Neural cell (in vitro differentiated cells): ENCODE results near the gene SAMD4B. TPM values are rescaled to one million over a fixed set of nuclear protein-coding genes. Genes with fewer than 3 reads are reported as not detected.

Experiments
- H2AFZ ChIP-seq: fragments of 200-600, 300-800 bp; sonication (generic), shearing (Covaris generic); 2 replicates; pipeline ENCODE4 v1.6.0; 2014; ENCODE audit warnings: low read depth, mild to moderate bottlenecking, antibody characterized with exemption, low read length, moderate library complexity
- H3F3A ChIP-seq: fragments of 200-600 bp; shearing (Covaris generic); 2 replicates; pipeline ENCODE4 v1.6.1; 2016; ENCODE audit warnings: mild to moderate bottlenecking, moderate library complexity, mixed read lengths, antibody characterized with exemption, low read length; ENCODE audit not compliant: insufficient read depth, poor library complexity, severe bottlenecking
- H3K27ac ChIP-seq: fragments of 200-600, 300-800 bp; sonication (generic), shearing (Covaris generic); 2 replicates; pipeline ENCODE4 v1.5.1; 2014; ENCODE audit warnings: mild to moderate bottlenecking, low read length, moderate library complexity
- H3K27me3 ChIP-seq: fragments of 300-800, 200-600 bp; sonication (generic), shearing (Covaris generic); 2 replicates; pipeline ENCODE4 v1.6.0; 2014; ENCODE audit warnings: mild to moderate bottlenecking, low read depth, low read length, moderate library complexity; ENCODE audit not compliant: insufficient read depth
- H3K36me3 ChIP-seq: fragments of 300-800, 200-600 bp; sonication (generic), shearing (Covaris generic); 2 replicates; pipeline ENCODE4 v1.5.1; 2014; ENCODE audit warnings: mild to moderate bottlenecking, antibody characterized with exemption, low read length, moderate library complexity; ENCODE audit not compliant: insufficient read depth
- H3K4me2 ChIP-seq: fragments of 300-800, 200-600 bp; sonication (generic), shearing (Covaris generic); 2 replicates; pipeline ENCODE4 v1.6.0; 2014; ENCODE audit warnings: mild to moderate bottlenecking, low read length
- H3K4me3 ChIP-seq: fragments of 300-800, 200-600 bp; sonication (generic), shearing (Covaris generic); 2 replicates; pipeline ENCODE4 v1.5.1; 2014; ENCODE audit warnings: mild to moderate bottlenecking, low read length, moderate library complexity
- H3K79me2 ChIP-seq: fragments of 200-600 bp; shearing (Covaris generic); replicated peaks from 2 replicates; pipeline ENCODE4 v1.6.0; 2014; ENCODE audit warnings: mild to moderate bottlenecking, low read length, moderate library complexity; ENCODE audit not compliant: insufficient read depth
- H3K9ac ChIP-seq: fragments of 300-800, 200-600 bp; sonication (generic), shearing (Covaris generic); 2 replicates; pipeline ENCODE4 v1.6.1; 2016; ENCODE audit warnings: mild to moderate bottlenecking, low read length, mixed read lengths
- H3K9me2 ChIP-seq: fragments of 200-600 bp; shearing (Covaris generic); 2 replicates; pipeline ENCODE4 v1.6.1; 2016; ENCODE audit warnings: mild to moderate bottlenecking, low read length, mixed read lengths; ENCODE audit not compliant: insufficient read depth
- H3K9me3 ChIP-seq: fragments of 200-600, 300-800 bp; sonication (generic), shearing (Covaris generic); 2 replicates; pipeline ENCODE4 v1.6.1; 2016; ENCODE audit warnings: mild to moderate bottlenecking, mixed run types, low read length, moderate library complexity, mixed read lengths
- H4K20me1 ChIP-seq: fragments of 200-600 bp; shearing (Covaris generic); 2 replicates; pipeline ENCODE4 v1.6.1; 2016; ENCODE audit warnings: mild to moderate bottlenecking, mixed run types; ENCODE audit not compliant: insufficient read depth
- EP300 ChIP-seq: fragments of 450-650 bp; conservative IDR thresholded peaks from 2 replicates; pipeline ENCODE4 v1.6.1; 2014; ENCODE audit warnings: antibody characterized with exemption, mild to moderate bottlenecking, moderate library complexity; ENCODE audit not compliant: poor library complexity, severe bottlenecking
- EZH2 ChIP-seq: fragments of 200-600, 300-800 bp; shearing (Covaris generic), sonication (generic); IDR thresholded peaks from 2 replicates; pipeline ENCODE4 v1.6.1; 2014; ENCODE audit warnings: antibody characterized with exemption, low read length, borderline replicate concordance, mild to moderate bottlenecking; ENCODE audit not compliant: insufficient read depth, poor library complexity, severe bottlenecking
- MXI1 ChIP-seq: fragments of 450-650 bp; conservative IDR thresholded peaks from 2 replicates; pipeline ENCODE4 v1.6.1; 2014; ENCODE audit warnings: antibody characterized with exemption, mild to moderate bottlenecking; ENCODE audit not compliant: poor library complexity, severe bottlenecking
- POLR2AphosphoS5 ChIP-seq: IDR thresholded peaks from 2 replicates; pipeline ENCODE4 v1.6.1; 2012
- RAD21 ChIP-seq: fragments of 450-650 bp; conservative IDR thresholded peaks from 2 replicates; pipeline ENCODE4 v1.6.1; 2014; ENCODE audit warnings: antibody characterized with exemption, mild to moderate bottlenecking, moderate library complexity
- REST ChIP-seq: IDR thresholded peaks from 2 replicates; pipeline ENCODE4 v1.6.1; 2012; ENCODE audit warnings: borderline replicate concordance
- SMC3 ChIP-seq: fragments of 450-650 bp; conservative IDR thresholded peaks from 2 replicates; pipeline ENCODE4 v1.6.1; 2014; ENCODE audit warnings: antibody characterized with exemption, mild to moderate bottlenecking, moderate library complexity; ENCODE audit not compliant: poor library complexity
- TAF1 ChIP-seq: IDR thresholded peaks from 2 replicates; pipeline ENCODE4 v1.6.1; 2012; ENCODE audit warnings: low read depth
- polyA plus RNA-seq: library from polyadenylated mRNA; depleted of rRNA; stranded (reverse); fragments of >200 nt; gene quantifications from 2 replicates; pipeline ENCODE4 v1.2.3, GENCODE V29; 2014
- TF ChIP-seq, protein P1 (sequence below): fragments of 450-650 bp; IDR thresholded peaks from 2 replicates; pipeline ENCODE4 v1.5.1; 2014; ENCODE audit warnings: antibody characterized with exemption, mild to moderate bottlenecking, moderate library complexity; ENCODE audit not compliant: poor library complexity, severe bottlenecking

SAMD4B gene
- polyA plus RNA-seq, 1 donor from 2014 or later: 19.3 TPM

- H3K9me3 ChIP-seq: no peaks in the 10 kb centered on the region
- H3K27ac ChIP-seq: no peak overlapping the region
- H3K79me2 ChIP-seq: no peaks in the 10 kb centered on the region
- H3K36me3 ChIP-seq: peaks cover 3% of the 10 kb centered on the region
- H3K4me3 ChIP-seq: no peak overlapping the region
- no peaks in the 10 kb centered on the region for H3K9me2 ChIP-seq
- H2AFZ ChIP-seq: no peak overlapping the region
- H3K4me2 ChIP-seq: no peak overlapping the region
- H3K27me3 ChIP-seq: no peaks in the 10 kb centered on the region
- no peak overlapping the region for H3K9ac ChIP-seq
- H3F3A ChIP-seq: no peaks in the 10 kb centered on the region
- TF ChIP-seq RAD21 (no peak), TAF1 (no peak), REST (no peak), EP300 (no peak), MXI1 (no peak), SMC3 (no peak), EZH2 (no peak), POLR2AphosphoS5 (no peak)
- TF ChIP-seq, protein P1, sequence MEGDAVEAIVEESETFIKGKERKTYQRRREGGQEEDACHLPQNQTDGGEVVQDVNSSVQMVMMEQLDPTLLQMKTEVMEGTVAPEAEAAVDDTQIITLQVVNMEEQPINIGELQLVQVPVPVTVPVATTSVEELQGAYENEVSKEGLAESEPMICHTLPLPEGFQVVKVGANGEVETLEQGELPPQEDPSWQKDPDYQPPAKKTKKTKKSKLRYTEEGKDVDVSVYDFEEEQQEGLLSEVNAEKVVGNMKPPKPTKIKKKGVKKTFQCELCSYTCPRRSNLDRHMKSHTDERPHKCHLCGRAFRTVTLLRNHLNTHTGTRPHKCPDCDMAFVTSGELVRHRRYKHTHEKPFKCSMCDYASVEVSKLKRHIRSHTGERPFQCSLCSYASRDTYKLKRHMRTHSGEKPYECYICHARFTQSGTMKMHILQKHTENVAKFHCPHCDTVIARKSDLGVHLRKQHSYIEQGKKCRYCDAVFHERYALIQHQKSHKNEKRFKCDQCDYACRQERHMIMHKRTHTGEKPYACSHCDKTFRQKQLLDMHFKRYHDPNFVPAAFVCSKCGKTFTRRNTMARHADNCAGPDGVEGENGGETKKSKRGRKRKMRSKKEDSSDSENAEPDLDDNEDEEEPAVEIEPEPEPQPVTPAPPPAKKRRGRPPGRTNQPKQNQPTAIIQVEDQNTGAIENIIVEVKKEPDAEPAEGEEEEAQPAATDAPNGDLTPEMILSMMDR: no peak
- no peaks in the 10 kb centered on the region for H4K20me1 ChIP-seq
Observed at GRCh38 chr19:39365531-39365930, 23.3 kb downstream of the SAMD4B start.

DNA sequence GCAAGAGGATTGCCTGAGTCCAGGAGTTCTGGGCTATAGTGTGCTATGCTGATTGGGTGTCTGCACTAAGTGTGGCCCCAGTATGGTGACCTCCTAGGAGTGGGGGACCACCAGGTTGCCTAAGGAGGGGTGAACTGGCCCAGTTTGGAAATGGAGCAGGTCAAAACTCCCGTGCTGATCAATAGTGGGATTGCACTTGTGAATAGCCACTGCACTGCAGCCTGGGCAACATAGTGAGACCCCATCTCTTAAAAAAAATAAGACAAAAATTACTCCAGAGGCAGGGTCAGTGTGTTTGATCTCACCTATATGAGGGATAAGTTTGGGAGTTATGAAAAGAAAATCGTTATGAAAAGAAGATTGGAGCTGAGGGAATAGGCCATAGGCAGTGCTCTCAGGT is 27.0 kb downstream of the SAMD4B start:
- Histone ChIP-seq H2AFZ (no peak overlapping the region), H3K4me2 (no peak overlapping the region), H3K79me2 (no peaks in the 10 kb centered on the region), H4K20me1 (no peaks in the 10 kb centered on the region), H3K9ac (no peak overlapping the region), H3K36me3 (peaks cover 3% of the 10 kb centered on the region), H3K27ac (no peak overlapping the region), H3K4me3 (no peak overlapping the region), H3K27me3 (no peaks in the 10 kb centered on the region), H3K9me3 (no peaks in the 10 kb centered on the region), H3K9me2 (no peaks in the 10 kb centered on the region), H3F3A (no peaks in the 10 kb centered on the region)
- TF ChIP-seq MXI1: no peak
- TF ChIP-seq TAF1: no peak
- no peak for TF ChIP-seq EP300
- TF ChIP-seq POLR2AphosphoS5: no peak
- TF ChIP-seq, protein P1: no peak
- no peak for TF ChIP-seq SMC3
- TF ChIP-seq REST: no peak
- no peak for TF ChIP-seq RAD21
- no peak for TF ChIP-seq EZH2
